H9 (cell line): ENCODE data around the gene TFF2. TPM values are rescaled to one million over a fixed set of nuclear protein-coding genes. Genes with fewer than 3 reads are reported as not detected.

Experiments
- DNase-seq: peaks from one replicate; pipeline ENCODE4 v3.0.0-alpha.2; 2017
- H2AFZ ChIP-seq: one replicate; pipeline ENCODE4 v1.6.1; 2013; ENCODE audit warnings: mild to moderate bottlenecking, low read length, control low read depth, moderate library complexity
- H2AK5ac ChIP-seq: 2 replicates; pipeline ENCODE4 v1.6.1; 2013; ENCODE audit warnings: low read length, control low read depth, mixed read lengths; ENCODE audit not compliant: insufficient read length
- H2BK120ac ChIP-seq: one replicate; pipeline ENCODE4 v1.6.1; 2013; ENCODE audit warnings: low read depth, mild to moderate bottlenecking, low read length, control low read depth, inconsistent platforms; ENCODE audit not compliant: poor library complexity, severe bottlenecking
- H2BK12ac ChIP-seq: 2 replicates; pipeline ENCODE4 v1.6.1; 2013; ENCODE audit warnings: low read length, control low read depth, mixed read lengths, low read depth; ENCODE audit not compliant: insufficient read length
- H2BK15ac ChIP-seq: 2 replicates; pipeline ENCODE4 v1.6.1; 2013; ENCODE audit warnings: low read depth, low read length, control low read depth
- H2BK20ac ChIP-seq: one replicate; pipeline ENCODE4 v1.6.1; 2013; ENCODE audit warnings: low read depth, mild to moderate bottlenecking, low read length, control low read depth, inconsistent platforms; ENCODE audit not compliant: poor library complexity, severe bottlenecking
- H2BK5ac ChIP-seq: 2 replicates; pipeline ENCODE4 v1.6.1; 2013; ENCODE audit warnings: low read length, control low read depth, mixed read lengths; ENCODE audit not compliant: insufficient read length
- H3K14ac ChIP-seq: 2 replicates; pipeline ENCODE4 v1.6.1; 2013; ENCODE audit warnings: low read length, control low read depth; ENCODE audit not compliant: insufficient read depth
- H3K18ac ChIP-seq: 2 replicates; pipeline ENCODE4 v1.6.1; 2013; ENCODE audit warnings: low read depth, mild to moderate bottlenecking, mixed read lengths, low read length, control low read depth; ENCODE audit not compliant: insufficient read length
- H3K23ac ChIP-seq: 2 replicates; pipeline ENCODE4 v1.6.1; 2013; ENCODE audit warnings: low read length, control low read depth, mixed read lengths, low read depth; ENCODE audit not compliant: insufficient read length
- H3K23me2 ChIP-seq: 2 replicates; pipeline ENCODE4 v1.6.1; 2013; ENCODE audit warnings: low read depth, mild to moderate bottlenecking, mixed read lengths, low read length, control low read depth; ENCODE audit not compliant: insufficient read length, poor library complexity, severe bottlenecking
- H3K27ac ChIP-seq: 2 replicates; pipeline ENCODE4 v1.5.1; 2013; ENCODE audit warnings: low read length, control low read depth, mixed read lengths, low read depth; ENCODE audit not compliant: insufficient read length
- H3K27me3 ChIP-seq: 2 replicates; pipeline ENCODE4 v1.6.1; 2013; ENCODE audit warnings: low read length, control low read depth, inconsistent platforms; ENCODE audit not compliant: insufficient read depth
- H3K4ac ChIP-seq: 2 replicates; pipeline ENCODE4 v1.6.1; 2013; ENCODE audit warnings: low read depth, mild to moderate bottlenecking, control low read depth, inconsistent platforms, low read length, moderate library complexity
- H3K4me1 ChIP-seq: 2 replicates; pipeline ENCODE4 v1.6.1; 2013; ENCODE audit warnings: low read length, control low read depth, inconsistent platforms; ENCODE audit not compliant: insufficient read depth
- H3K4me2 ChIP-seq: 2 replicates; pipeline ENCODE4 v1.6.1; 2013; ENCODE audit warnings: low read length, control low read depth, mixed read lengths; ENCODE audit not compliant: insufficient read length, insufficient read depth
- H3K56ac ChIP-seq: 2 replicates; pipeline ENCODE4 v1.6.1; 2013; ENCODE audit warnings: low read depth, mild to moderate bottlenecking, mixed read lengths, low read length, control low read depth; ENCODE audit not compliant: insufficient read length
- H3K79me1 ChIP-seq: 2 replicates; pipeline ENCODE4 v1.6.1; 2013; ENCODE audit warnings: low read depth, mild to moderate bottlenecking, moderate library complexity, low read length, control low read depth, inconsistent platforms; ENCODE audit not compliant: insufficient read depth, poor library complexity, severe bottlenecking
- H3K79me2 ChIP-seq: 2 replicates; pipeline ENCODE4 v1.6.1; 2013; ENCODE audit warnings: low read length, control low read depth, inconsistent platforms; ENCODE audit not compliant: insufficient read depth
- H3K9ac ChIP-seq: 2 replicates; pipeline ENCODE4 v1.6.1; 2013; ENCODE audit warnings: low read length, control low read depth, mixed read lengths; ENCODE audit not compliant: insufficient read length; ENCODE audit errors: extremely low read depth
- H3K9me3 ChIP-seq: one replicate; pipeline ENCODE4 v1.6.1; 2013; ENCODE audit warnings: low read depth, low read length, inconsistent platforms; ENCODE audit not compliant: control insufficient read depth
- H3T11ph ChIP-seq: one replicate; pipeline ENCODE4 v1.6.1; 2013; ENCODE audit warnings: mild to moderate bottlenecking, low read length, control low read depth, inconsistent platforms
- H4K20me1 ChIP-seq: one replicate; pipeline ENCODE4 v1.6.1; 2013; ENCODE audit not compliant: control insufficient read depth, insufficient read length, insufficient read depth
- H4K5ac ChIP-seq: 2 replicates; pipeline ENCODE4 v1.6.1; 2013; ENCODE audit warnings: low read depth, mild to moderate bottlenecking, mixed read lengths, low read length, control low read depth; ENCODE audit not compliant: insufficient read length
- H4K8ac ChIP-seq: replicated peaks from 2 replicates; pipeline ENCODE4 v1.6.1; 2013; ENCODE audit warnings: low read length, control low read depth, mixed read lengths, low read depth; ENCODE audit not compliant: insufficient read length
- H4K91ac ChIP-seq: 2 replicates; pipeline ENCODE4 v1.6.1; 2013; ENCODE audit warnings: low read depth, mild to moderate bottlenecking, moderate library complexity, mixed read lengths, low read length, control low read depth; ENCODE audit not compliant: insufficient read length
- H3K27ac Mint-ChIP-seq, 3 experiments: 2 replicates in 2 of 3; 3 replicates in 1 of 3; pipeline ENCODE4 v1.8.0; 2020 to 2021; ENCODE audit warnings: mixed read lengths in 3 of 3, mild to moderate bottlenecking in 1 of 3, moderate library complexity in 1 of 3
- H3K27me3 Mint-ChIP-seq: 2 replicates; pipeline ENCODE4 v1.8.0; 2021; ENCODE audit warnings: low read depth, mild to moderate bottlenecking, moderate library complexity, mixed read lengths
- H3K36me3 Mint-ChIP-seq, 3 experiments: 2 replicates in 2 of 3; 3 replicates in 1 of 3; pipeline ENCODE4 v1.8.0; 2020 to 2021; ENCODE audit warnings: low read depth in 3 of 3, mixed read lengths in 3 of 3; ENCODE audit not compliant: insufficient read depth in 1 of 3
- H3K4me1 Mint-ChIP-seq, 2 experiments: 2 replicates each; pipeline ENCODE4 v1.8.0; 2020; ENCODE audit warnings: mixed read lengths in 2 of 2
- H3K4me3 Mint-ChIP-seq, 2 experiments: 2 replicates in 1 of 2; 3 replicates in 1 of 2; pipeline ENCODE4 v1.8.0; 2020 to 2021; ENCODE audit warnings: mild to moderate bottlenecking in 2 of 2, mixed read lengths in 2 of 2, moderate library complexity in 1 of 2
- H3K9me3 Mint-ChIP-seq, 2 experiments: 2 replicates in 1 of 2; 3 replicates in 1 of 2; pipeline ENCODE4 v1.8.0; 2020; ENCODE audit warnings: mild to moderate bottlenecking in 2 of 2, mixed read lengths in 2 of 2, moderate library complexity in 1 of 2
- CTCF ChIP-seq: fragments of 200-600 bp; sonication (generic); conservative IDR thresholded peaks from 3 replicates; pipeline ENCODE4 v1.8.0; 2021; ENCODE audit warnings: antibody characterized with exemption, mild to moderate bottlenecking
- WGBS: extraction: QIAGEN DNeasy Blood & Tissue Kit; methylation state at CpG from one replicate; pipeline ENCODE4 v1.1.7; 2013; ENCODE audit warnings: missing lambda C conversion rate, low lambda C conversion rate, mixed read lengths; ENCODE audit not compliant: insufficient read length; ENCODE audit errors: extremely low coverage; 5-methylcytosine and 5-hydroxymethylcytosine counted together
- total RNA-seq: library from RNA; stranded (reverse); gene quantifications from 2 replicates; pipeline ENCODE4 v1.2.1, GENCODE V29; 2021

Gene TFF2
- total RNA-seq, 1 experiment from 2014 or later = not detected

- Histone ChIP-seq H2BK5ac (no peak overlapping the region), H3K9me3 (no peaks in the 10 kb centered on the region), H3K14ac (no peak overlapping the region), H3K79me2 (no peaks in the 10 kb centered on the region), H4K8ac (no peak overlapping the region), H3K23ac (no peak overlapping the region), H2AFZ (no peak overlapping the region), H2BK20ac (no peak overlapping the region), H2BK15ac (no peak overlapping the region), H4K5ac (no peak overlapping the region), H3K4me1 (0 out of 2 replicates have a peak, but pooled peaks cover 1% of the 10 kb centered on the region), H3K56ac (no peak overlapping the region), H3T11ph (no peak overlapping the region), H4K20me1 (no peaks in the 10 kb centered on the region), H3K4ac (no peak overlapping the region), H3K18ac (no peak overlapping the region), H3K23me2 (no peaks in the 10 kb centered on the region), H3K9ac (no peak overlapping the region), H3K27me3 (no peaks in the 10 kb centered on the region), H2BK120ac (no peak overlapping the region), H3K79me1 (no peaks in the 10 kb centered on the region), H4K91ac (no peak overlapping the region), H3K4me2 (no peak overlapping the region), H2AK5ac (no peak overlapping the region), H3K27ac (no peak overlapping the region), H2BK12ac (no peak overlapping the region)
- Mint-ChIP-seq H3K9me3 (no peaks in the 10 kb centered on the region; a peak in 1 of 5 replicates), H3K4me3 (no peak overlapping the region), H3K27me3 (peaks cover 2% of the 10 kb centered on the region), H3K4me1 (peaks cover 0 to 3% of the 10 kb centered on the region in 2 experiments; a peak in 1 of 4 replicates), H3K27ac (no peak overlapping the region), H3K36me3 (no peaks in the 10 kb centered on the region)
- DNase-seq = no peak
- WGBS = no CpG with 5 or more reads among the region's 9 CpGs
- no peak for TF ChIP-seq CTCF
These were observed 4.4 kb downstream of the TFF2 start for GRCh38 chr21:42346441-42346840.
